NCI-H2227 treated with DMSO at 0.1 percent for 48 hours (cell line): ENCODE results near the gene NDST1.

ENCODE experiments used
- DNase-seq: peaks from one replicate; lab custom pipeline; 2025; lab: John Stamatoyannopoulos, UW

The NDST1 gene

DNA sequence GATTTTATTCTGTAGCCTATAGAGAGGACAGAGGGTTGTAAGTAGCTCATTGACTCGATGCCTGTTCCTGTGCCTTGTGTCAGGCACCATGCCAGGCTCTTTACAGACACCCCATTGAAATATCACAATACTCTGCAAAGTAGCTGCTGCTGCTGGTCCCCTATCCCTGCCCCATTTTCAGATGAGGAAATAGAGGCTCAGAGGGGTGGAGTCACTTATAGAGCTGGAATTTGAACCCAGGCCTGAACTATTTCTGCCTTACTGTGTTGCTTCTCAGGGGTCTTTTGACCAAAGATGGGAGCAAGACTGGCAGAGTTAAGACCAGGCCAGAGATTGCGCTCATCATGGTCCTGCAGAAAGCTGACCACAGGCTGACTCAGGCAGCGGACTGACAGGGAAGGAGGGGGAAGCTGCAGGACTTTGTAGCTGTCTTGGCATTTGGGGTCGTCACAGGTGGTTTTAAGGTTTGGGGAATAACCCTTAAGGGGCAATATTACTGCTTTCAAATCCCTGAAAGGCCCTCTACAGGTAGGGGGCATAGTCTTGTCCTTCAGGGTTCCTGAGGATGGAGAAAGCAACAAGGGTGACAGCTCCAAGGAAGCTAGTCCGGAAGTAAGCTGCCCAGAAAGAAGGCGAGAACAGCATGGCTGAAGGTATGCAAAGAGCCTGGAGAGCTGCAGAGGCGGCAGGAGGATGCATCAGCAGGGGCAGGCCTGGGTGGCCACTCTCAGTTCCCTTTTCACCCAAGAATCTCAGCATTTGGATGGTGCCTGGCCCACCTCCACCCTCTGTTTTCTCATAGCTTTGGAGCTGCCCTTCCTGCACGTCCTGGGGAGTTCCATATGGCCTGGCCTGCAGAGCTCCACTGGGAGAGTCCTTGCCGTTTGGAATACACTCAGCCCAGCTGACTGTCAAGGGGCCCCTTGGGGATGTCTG is 18.3 kb upstream of the NDST1 start:
- no peak for DNase-seq

DNA sequence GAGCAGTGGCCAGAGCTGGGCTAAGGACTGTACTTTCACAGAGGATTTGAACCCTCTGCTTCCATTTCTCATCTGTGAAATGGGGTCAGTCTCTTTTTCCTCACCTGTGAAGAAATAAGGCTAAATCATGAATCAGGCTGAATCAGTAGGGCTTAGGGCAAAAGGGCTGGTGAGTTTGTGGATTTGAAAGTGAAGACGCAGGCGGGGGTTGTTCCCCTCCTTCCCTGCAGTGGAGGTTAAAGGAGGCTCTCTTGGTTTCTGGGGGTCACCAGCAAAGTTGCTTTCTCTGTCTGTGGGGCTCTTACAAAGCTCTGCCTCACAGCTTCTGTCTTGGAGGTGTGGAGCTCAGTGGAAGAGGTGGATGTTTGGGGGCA is 17.6 kb upstream of the NDST1 start:
- DNase-seq: no peak

DNA sequence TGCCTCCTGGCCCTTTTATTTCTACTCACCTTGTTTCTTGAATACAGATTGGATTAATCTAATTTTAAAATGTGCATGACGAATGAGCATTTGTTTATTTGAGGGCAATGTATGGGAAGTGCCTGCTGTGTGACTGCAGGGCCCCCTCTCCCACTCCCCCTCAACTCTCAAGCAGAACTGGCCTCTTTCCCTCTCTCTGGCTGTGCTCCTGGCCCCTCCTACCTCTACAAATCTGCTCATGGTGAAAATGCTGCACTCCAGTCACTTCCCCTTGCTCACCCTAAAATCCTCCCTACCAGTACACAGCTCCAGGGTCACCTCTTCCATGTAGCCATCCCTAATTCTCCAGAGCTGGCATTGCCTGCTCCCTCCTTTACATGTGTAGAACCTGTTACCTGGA is 17.2 kb upstream of the NDST1 start:
- DNase-seq: no peak

DNA sequence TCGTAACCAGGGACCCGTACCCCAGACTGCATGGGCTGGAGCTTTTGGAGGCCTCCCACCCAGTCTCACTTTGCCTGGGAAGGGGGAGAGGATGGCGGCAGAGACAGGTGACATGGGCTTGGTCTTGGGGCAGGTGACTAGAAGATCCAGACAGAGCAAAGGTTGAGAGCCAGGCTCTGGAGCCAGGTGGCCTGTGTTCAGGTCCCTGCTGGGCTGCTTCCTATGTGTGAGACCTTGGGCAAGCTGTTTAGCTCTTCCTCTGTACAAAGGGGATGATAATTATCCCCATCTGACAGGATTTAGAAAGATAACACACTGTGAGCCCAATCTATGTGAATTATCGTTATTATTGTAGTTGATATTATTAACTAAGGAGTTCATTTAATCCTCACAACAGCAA is 16.1 kb upstream of the NDST1 start:
- DNase-seq: no peak

DNA sequence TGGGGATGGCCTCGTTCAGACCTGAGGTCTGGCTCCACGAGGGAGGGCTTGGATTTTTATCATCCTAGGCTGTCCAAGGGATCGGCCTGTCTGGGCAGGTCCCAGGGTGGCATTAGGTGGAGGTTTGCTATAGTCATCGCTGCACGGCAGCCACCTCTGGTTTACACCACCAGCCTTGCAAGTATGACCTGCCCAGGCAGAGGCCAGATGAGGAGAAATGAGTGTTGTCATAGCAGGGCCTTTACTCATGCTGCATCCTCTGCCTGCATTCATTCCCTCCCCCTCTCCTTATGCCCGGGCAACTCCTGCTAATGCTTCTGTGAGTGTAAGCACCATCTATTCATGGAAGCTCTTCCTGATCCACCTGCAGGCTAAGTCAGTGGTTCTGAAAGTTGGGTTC is 15.3 kb upstream of the NDST1 start:
- DNase-seq: no peak

DNA sequence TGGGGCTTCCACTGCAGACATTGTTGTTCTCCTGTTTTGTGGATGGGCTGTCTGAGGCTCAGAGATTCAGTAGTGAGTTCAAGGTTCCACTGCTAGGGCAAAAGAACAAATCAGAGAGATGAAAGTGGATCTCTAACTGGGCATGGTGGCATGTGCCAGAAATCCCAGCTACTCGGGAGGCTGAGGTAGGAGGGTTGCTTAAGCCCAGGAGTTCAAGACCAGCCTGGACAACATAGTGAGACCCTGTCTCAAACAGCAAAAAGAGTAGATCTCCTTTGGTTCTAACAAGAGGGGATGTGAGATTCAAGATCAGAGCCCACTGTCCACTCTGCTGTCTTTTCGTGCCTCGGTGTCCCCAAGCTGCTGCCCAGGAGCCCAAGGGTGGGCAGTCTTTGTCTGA is 11.8 kb upstream of the NDST1 start:
- no peak for DNase-seq

DNA sequence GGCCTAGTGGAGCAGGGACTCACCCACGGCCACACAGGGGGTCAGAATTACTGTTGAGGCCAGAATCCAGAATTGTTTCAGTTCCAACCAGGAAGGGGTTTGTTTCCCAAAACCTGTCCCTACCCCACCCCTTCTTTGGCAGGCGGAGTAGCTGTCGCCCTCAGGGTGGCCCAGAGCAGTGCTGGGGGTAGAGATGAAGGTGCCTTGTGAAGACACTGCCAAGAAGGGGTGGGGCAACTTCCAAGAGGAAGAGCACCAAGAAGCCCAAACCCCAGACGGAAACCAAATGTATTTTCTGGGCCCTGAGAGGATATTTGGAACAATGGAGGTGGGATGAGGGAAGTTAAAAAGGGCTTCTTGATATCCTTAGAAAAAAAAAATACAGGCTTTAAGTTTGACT is 11.4 kb upstream of the NDST1 start:
- no peak for DNase-seq

DNA sequence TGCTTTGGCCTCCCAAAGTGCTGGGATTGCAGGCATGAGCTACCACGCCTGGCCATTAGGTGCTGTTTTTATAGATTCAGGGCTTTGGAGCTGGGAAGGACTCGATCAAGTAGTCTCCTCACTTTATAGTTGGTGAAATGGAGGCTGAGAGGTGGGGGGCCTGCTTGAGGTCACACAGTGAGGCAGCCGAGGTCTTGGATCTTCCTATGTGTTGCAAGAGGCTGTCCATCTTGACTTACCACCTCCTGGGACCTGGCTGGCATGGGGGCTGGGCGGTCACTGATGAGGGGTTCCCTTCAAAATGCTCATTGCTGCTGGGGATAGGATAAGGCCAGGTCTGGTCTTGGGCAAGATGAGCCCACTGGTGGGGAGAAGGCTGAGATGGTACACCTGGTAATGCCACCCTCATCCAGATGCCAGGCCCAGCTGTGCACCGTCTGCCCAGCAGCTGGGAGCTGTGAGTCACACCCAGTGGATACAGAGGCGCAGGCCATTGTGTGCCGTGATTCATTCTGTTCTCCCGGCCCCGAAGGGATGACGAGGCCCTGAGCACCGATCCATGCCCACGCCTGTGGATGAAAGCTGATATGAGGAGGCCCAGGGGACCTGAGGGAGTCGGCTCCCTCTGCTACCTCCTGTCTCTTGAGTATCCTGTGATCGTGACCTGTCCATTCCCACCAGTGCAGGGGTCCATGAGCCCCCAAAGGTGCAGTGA is 10.5 kb upstream of the NDST1 start:
- DNase-seq: no peak

DNA sequence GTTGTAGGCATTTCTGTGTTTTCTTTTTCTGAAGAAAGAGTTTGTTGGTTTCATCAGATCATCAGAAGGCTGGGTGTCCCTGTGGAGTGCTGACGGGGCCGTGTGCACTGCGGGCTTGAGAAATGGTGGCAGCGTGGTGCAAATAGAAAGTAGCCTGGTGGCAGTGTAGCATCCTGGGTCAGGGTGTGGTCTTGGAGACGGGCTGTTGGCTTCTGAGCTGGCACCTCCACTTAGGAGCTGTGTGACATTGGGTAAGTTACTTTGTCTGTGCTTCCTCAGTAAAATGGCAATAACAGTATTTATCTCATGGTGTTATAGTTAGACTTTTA is 10.0 kb upstream of the NDST1 start:
- DNase-seq: no peak

DNA sequence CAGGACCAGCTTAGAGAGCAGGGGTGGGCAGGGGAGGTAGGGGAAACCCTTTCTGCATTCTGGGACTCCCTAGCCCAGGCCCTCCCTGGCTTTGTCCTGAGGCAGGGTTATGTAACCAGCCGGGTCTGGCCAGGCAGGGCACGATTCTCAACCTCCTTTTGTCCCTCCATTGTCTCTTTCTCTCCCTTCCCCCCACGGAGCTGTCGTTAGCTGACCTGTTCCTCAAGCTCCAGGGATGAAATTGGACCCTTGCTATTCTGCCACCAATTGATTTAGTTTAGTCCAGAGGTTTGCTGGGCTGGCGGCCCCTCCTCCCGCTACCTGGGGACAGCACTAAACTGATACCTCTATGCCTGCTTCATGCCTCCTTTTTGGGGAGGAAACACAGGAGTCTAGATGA is 9.4 kb upstream of the NDST1 start:
- DNase-seq: no peak

DNA sequence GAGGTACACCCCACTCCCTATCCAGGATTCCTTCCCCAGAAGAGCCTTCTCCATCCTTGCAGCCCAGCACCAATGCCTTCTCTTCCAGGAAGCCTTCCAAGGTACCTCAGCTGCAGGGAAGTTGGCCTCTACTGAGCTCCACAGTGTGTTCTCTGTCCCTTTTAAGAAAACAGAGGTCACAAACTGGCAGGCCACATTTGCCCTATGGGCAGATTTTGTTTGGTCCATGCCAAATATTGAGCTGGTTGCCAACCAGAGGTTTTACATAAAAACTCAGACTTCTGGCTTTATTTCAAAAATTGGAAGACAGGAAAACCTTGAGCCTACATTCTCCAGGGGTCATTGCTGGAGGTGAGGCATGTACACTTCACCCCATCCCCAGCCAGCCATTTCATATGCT is 9.0 kb upstream of the NDST1 start:
- no peak for DNase-seq

DNA sequence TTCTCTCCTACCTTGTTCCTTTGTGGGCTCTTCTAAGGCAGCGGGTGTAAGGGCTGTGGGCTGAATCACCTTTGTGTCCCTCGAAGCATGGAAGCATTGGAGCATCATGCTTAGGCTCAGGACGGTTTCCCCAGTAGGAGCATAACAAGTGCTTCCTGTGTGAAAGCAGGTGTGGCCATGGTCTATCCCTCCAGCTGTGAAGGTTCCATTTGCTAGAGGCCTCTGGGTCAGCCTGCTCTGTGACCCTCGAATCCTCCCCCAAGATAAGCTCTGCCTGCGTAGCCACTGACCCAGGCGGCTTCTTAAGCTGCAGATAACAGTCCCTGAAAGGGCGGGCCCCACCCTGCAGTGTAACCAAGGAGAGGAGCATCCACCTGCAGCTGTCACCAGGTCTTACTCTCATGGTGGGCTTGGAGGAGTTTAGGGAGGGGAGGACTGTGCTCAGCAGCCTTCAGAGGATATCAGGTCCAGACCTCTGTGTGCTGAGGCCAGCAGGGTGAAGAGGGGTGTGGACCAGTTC is 8.4 kb upstream of the NDST1 start:
- no peak for DNase-seq

DNA sequence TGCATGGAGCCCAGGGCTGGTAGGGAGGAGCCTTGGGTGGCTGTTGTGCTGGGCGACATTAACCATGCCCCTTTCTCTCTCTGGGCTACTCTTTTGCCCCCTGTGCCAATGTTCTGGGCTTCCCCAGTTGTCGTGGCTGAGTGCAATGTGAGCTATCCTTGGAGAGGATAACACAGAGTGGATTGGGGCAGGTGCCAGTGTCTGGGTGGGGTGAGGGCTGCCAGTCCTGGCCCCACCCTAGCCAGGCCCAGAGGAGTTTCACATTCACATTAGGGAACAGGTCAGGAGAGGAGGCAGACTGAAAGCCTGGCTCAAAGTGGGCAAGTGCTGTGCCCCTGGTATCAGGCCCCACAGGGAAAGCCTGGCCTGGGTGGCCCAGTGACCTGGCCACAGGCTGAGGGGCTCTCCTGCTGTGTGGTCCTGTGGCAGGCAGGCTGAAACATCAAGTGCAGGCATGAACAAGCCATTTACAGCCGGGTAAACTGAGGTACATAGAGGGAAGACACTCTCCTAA is 7.5 kb upstream of the NDST1 start:
- DNase-seq: no peak

DNA sequence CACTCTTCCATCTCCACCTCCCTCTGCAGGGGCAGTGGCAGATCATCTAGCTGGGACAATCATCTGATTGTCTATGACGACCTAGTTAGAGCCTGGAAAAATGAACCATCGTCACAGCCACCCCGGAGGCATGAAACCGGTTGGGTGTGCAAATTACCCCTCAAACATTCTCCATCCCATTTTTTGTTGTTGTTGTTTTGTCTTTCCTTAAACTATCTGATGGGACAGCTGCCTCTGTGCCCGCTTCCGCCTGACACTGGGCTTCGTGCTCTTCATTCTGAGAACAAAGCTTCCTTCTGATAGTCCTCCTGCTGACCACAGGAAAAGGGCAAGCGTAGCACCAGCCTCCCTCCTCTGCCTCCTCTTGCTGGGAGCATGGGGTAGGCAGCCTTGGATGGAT is 7.0 kb upstream of the NDST1 start:
- DNase-seq: no peak

DNA sequence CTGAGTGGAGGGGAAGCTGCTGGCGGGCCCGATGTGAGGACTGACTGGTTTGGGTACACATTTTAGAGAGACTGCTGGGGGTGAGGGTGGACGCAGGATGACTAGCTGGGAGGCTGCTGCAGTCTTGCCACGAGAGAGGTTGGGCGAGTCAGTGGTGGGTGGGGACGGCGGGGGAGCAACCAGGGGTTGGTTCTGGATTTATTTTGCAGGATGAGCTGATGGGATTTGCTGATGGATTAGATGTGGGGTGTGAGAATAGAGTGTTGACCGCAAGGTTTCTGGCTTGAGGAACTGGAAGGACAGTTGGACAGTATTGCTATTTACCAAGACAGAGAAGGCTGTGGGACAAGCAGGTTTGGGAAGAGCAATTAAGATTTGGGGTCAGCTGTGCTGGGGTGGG is 5.8 kb upstream of the NDST1 start:
- no peak for DNase-seq

DNA sequence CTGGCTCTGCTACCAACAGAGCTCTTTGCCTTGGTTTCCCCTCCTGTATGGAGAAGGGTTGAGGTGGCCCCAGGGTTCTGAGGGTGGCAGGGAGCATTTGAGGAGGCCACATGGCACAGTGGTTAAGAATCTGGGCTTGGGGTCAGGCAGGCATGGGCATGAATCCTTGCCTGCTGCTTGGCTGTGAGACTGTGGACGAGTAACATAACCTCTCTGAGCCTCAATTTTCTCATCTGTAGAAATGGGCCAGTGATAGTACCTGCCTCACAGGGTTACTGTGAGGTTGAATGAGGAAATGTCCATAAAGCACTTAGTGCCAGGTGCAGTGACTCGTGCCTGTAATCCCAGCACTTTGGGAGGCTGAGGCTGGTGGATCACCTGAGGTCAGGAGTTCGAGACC is 5.1 kb upstream of the NDST1 start:
- DNase-seq: no peak

DNA sequence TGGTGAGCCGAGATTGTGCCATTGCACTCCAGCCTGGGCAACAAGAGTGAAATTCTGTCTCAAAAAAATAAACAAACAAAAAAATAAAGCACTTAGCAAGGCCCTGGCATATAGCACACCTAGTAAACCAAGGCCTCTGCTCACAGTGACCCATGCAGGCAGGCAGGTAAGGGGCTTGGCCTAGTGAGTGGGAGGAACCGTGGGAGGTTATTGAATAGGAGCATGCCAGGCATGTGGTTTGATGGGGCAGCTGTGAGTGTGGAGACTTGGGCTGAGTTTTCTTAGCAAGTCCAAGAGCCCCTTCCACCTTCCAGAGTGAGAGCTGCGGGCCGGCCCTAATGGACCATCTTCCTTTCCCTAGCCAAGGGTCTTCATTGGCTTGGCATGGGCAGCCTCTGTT is 4.5 kb upstream of the NDST1 start:
- no peak for DNase-seq

DNA sequence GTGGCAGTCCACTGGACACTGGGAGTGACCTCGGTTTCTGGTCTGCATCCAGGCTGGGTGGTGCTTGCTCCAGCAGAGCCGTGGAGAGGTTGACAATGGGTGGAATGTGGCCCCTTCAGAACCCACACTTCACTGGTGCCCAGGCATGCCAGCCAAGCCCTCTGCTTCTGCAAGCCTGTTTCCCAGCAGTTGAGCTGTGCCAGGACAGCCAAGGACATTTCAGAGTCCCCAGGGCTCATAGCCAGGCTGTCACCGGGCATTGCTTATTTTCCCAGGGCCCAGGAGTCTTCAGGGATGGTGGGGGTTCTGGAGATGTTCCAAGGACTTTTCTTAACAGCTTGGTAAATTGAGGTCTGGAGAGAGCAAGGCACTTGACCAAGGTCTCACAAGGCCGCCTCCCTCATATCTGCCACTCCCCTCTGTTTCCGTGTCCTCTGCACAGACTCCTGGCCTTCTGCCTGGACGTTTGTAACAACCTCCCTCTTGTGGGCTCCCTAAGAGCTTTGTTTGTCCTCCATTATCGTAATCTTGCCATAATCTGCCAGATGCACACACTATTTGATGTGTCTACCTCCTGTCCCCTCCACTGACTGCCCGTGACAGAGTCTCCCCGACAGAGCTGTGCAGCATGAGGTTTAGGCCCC is 3.8 kb upstream of the NDST1 start:
- peak; percentile 1 for DNase-seq

DNA sequence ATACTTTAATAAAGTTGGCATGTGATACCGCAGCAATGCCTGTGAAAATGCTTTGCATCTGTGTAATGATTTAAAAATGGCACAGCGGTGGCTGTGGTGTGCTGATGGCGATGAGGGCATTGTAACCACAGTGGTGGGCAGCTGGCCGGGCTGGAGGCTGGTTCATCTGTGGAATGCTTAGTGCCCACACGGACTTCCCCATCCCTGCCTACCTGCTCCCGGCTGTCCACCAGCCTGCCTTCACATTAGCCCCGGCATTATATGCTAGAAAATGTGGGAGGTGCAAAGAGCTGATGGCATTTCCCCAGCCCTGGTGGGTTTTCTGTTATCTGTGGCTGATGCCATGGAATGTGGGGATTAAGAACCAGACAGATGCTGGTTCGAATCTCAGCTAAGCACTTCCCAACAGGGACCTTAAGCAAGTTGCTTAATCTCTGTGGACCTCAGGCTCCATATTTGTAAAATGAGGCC is 2.9 kb upstream of the NDST1 start:
- no peak for DNase-seq

DNA sequence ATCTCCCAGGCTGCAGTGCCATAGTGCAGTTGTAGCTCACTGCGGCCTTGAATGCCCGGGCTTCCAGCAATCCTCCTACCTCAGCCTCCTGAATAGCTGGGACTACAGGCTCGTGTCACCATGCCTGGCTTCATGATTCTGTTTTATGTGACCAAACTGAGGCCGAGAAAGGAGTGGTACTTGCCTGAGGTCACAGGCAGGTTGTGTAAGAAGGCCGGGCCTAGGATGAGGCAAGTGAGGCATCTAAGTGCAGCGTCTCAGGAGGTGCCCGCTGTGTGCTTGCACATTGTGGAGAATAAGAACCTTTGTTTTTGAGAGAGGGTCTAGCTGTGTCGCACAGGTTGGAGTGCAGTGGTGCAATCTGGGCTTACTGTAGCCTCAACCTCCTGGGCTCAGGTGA is 2.1 kb upstream of the NDST1 start:
- DNase-seq: no peak

DNA sequence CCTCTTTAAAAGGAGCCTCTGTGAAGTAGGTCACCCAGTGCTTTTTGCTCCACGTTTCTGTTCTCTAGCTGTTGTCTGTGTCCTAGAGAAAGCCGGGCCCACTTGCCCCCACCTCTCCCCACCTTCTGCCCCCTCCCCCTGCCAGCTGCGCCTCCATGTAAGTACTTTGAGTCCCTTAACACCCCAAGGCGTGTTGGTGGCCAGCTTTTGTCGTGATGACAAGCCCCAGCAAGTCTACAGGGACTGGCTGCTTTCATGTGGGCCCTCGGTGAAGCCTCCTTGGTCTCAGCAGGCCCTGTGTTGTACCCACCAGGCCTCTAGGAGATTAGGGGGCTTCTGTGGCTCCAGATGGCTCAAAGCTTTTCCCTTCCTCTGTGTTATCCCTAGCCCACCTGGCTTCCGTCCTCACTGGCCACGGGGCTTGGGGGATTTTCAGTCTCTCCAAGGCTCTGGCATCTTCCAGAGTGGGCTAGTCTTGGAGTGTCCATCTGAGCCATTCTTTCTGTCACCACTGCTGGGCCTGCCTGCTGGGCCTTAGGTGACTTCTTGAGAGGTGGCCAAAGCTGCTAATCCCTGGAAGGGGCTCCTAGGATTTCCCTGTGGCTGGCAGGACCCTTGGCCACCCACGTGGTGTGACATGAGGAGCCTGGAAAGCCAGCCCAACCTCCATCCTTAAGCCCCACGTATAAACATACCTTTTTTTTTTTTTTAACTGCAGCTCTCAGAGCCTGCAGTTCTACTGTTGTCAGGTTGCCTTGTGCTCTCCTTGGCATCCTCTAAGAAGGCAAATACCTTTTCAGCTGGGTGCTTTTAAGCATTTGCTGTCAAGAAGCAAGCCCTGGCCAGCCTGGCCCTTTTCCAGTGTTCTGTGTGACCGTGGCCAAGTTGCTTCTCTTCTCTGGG is 1.1 kb upstream of the NDST1 start:
- DNase-seq: no peak

DNA sequence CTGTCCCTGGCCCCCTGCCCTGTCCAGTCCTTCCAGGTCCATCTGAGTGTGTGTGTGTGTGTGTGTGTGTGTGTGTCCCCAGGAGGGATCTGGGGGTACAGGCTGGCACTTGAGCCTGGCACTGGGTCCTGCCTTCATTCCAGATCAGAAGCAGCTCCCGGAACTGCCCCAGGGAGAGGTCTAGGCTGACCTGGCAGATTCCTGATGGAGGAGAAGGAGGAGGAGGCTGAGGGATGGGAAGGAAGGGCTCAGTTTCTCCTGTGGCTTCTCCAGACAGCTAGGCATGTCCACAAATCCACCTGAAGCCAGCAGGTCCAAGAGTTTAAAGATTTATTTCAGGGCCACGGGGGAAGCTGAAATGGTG is 328 bp downstream of the NDST1 start:
- DNase-seq: no peak
